ENCODE measurements around the gene MBD3.

MBD3 gene

DNA sequence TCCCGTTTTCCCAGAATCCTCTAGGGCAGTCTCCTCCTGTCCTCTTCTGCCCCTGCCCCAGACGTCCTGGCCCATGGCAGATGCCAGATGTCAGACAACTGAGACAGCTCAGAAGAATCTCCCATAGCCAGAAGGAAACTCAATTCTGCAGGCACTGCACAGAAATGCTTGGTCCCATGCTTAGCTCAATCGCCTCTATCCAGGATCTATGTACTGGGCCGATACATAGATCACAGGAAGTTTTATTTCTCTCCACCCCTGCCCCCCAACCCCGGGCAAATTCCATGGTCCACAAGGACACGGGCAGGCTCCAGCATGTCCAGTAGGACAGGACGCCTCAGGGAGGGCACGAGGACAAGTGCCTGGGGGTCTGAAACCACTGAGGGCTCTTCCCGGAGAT is 4.8 kb downstream of the MBD3 start:
- FAIRE-seq = no peak
- TF ChIP-seq, protein P1, sequence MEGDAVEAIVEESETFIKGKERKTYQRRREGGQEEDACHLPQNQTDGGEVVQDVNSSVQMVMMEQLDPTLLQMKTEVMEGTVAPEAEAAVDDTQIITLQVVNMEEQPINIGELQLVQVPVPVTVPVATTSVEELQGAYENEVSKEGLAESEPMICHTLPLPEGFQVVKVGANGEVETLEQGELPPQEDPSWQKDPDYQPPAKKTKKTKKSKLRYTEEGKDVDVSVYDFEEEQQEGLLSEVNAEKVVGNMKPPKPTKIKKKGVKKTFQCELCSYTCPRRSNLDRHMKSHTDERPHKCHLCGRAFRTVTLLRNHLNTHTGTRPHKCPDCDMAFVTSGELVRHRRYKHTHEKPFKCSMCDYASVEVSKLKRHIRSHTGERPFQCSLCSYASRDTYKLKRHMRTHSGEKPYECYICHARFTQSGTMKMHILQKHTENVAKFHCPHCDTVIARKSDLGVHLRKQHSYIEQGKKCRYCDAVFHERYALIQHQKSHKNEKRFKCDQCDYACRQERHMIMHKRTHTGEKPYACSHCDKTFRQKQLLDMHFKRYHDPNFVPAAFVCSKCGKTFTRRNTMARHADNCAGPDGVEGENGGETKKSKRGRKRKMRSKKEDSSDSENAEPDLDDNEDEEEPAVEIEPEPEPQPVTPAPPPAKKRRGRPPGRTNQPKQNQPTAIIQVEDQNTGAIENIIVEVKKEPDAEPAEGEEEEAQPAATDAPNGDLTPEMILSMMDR (IDR thresholded peaks at IDR 0.05; ENCODE audit: insufficient read depth, missing control alignments) = no peak
- DNase-seq (ENCODE audit: insufficient read length, low spot score) = no peak

DNA sequence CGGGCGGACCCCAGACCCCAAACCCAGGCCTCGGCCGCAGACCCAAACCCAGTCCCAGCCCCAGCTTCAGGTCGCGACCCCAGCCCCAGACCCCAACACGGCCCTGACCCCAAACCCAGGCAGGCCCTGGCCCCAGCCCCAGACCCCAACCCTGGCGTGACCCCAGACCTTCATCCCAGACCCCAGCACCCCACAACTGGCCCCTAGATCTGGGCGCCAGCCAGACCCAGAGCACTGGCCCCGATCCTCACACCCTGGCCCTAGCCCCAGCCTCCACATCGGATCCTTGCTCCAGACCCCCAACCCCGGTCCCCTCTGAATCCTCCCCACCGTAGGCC is 7.5 kb downstream of the MBD3 start:
- FAIRE-seq (no peak), DNase-seq (ENCODE audit: insufficient read length, low spot score) (no peak)
- TF ChIP-seq, protein P1 (IDR thresholded peaks at IDR 0.05; ENCODE audit: insufficient read depth, missing control alignments) = no peak

DNA sequence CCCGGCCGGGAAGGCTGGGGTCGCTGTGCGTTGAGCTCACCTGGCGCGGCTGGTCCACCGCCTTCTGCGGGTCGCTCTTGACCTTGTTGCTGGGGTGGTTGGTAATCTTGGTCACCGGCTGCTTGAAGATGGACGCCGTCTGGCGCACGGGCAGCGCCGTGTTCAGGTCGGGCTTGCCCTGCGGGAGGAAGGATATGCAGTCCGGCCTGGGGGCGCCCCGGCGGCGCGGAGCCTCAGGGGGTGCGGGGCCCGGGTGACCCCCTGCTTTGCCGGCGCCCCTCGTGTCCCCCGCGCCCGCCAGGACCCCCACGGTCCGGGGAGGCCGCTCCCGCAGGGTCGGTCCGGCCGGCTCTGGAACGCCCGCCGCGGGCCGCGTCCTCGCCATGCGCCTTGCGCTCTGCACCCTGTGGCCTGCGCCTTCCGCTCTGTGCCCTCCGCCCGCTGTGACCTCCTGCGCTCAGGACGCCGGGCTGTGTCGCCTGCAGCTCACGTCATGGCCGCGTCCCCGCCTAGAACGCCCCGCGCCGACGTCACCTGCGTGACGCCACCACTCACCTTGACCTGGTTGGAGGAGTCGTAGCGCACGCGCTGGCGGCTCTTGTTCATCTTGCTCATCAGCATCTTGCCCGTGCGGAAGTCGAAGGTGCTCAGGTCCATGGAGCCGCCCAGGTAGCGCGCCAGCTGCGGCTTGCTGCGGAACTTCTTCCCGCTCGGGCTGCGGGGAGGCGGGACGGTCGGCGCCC is 8.0 kb downstream of the MBD3 start:
- TF ChIP-seq, protein P1 (IDR thresholded peaks at IDR 0.05; ENCODE audit: insufficient read depth, missing control alignments) = no peak
- FAIRE-seq (no peak), DNase-seq (ENCODE audit: insufficient read length, low spot score) (no peak)

DNA sequence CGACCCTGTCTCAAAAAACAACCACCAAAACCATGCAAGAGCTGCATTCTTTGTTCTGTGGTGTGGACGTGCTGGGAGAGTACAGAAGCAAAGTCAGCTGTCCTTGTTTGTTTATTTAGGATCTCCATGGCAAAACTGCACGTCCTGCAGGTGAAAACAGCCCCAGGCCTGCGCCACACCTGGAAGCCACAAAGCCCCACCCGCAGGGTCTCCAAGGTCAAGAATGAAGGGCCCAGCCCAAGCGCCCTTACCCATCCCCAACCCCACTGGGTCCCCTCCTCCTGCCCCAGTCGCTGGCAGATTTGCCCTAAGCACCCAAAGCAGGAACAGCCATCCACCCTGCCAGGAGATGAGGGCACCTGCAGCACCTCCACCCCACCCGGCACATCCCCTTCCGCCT is 10.5 kb downstream of the MBD3 start:
- DNase-seq (ENCODE audit: insufficient read length, low spot score) = no peak
- TF ChIP-seq, protein P1 (IDR thresholded peaks at IDR 0.05; ENCODE audit: insufficient read depth, missing control alignments) = no peak
- no peak for FAIRE-seq

DNA sequence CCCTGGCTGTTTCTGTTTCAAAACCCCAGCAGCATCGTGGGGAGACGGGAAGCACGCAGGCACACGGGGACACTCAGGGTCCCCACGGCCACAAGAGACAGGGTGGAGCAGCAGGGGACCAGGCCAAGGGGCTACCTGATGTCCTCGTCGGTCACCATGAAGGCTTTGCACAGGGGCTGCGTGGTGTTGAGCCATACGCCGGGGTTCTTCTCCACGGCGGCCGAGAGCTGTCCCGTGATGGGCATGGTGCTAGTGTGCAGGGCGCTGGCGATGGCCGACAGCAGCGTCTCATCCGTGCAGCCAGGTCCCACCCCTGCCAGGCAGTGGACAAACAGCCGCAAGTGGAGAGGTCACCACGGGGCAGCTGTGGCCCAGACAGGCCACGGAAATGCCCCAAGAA is 11.7 kb downstream of the MBD3 start:
- no peak for FAIRE-seq
- DNase-seq (ENCODE audit: insufficient read length, low spot score) = no peak
- TF ChIP-seq, protein P1 (IDR thresholded peaks at IDR 0.05; ENCODE audit: insufficient read depth, missing control alignments) = no peak

DNA sequence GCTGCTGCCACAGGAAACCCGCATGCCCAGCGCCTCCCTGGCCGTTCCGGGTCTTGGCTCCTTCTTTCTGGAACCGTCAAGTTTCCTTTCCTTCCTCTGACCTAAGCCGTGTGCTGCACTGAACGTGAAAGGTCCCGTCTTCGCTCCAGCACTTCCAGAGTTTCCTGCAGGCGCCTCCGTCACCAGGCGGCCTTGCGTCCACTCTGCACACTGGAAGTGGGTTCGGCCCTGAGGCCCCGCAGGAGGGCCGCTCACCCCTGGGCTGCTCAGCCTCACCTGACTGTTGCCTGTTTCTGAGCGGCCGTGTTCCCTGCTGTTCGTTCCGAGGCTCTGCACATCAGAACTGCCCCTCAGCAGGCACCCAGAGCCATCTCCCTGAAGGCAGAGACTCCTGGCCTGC is 12.3 kb downstream of the MBD3 start:
- TF ChIP-seq, protein P1 (IDR thresholded peaks at IDR 0.05; ENCODE audit: insufficient read depth, missing control alignments) = no peak
- FAIRE-seq (no peak), DNase-seq (ENCODE audit: insufficient read length, low spot score) (no peak)

DNA sequence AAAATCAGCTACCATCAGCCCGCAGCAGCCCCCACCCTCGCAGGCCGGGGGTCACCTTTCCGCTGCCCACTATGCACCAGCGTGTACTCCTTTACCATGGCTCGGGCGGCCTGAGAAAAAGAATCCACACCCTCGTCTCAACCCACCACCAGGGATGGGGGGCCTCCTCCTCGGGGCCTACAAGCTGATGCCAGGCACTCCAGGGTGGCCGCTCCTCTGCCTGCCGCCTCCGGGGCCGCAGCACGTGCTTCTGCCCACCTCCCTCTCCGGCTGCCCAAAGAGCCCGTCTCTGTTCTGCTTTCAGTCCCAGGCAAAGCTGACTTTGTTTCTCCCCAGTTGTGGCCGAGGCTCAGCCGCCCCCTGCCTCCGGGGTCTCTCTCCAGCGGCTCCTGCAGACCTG is 13.4 kb downstream of the MBD3 start:
- FAIRE-seq (no peak), DNase-seq (ENCODE audit: insufficient read length, low spot score) (no peak)
- TF ChIP-seq, protein P1 (IDR thresholded peaks at IDR 0.05; ENCODE audit: insufficient read depth, missing control alignments) = no peak

Measured in D721Med (cell line).